ENCODE results near the gene PKN3. TPM values are rescaled to one million over a fixed set of nuclear protein-coding genes. Genes with fewer than 3 reads are reported as not detected.

The PKN3 gene
- total and polyA plus RNA-seq, 2 of the 13 experiments (the other 11 are each of a cell fraction or from before 2014, with no cell fraction given) = 10.5 to 13.2 TPM

GRCh38 chr9:128723866-128724743 lies 21.8 kb downstream of the PKN3 start, which contains the start of gene ZDHHC12 (continued):
- TF ChIP-seq ZBTB34 (CRISPR knock-in tag; IDR thresholded peaks at IDR 0.05) = no peak
- TF ChIP-seq ZNF281 (CRISPR knock-in tag; IDR thresholded peaks at IDR 0.05; ENCODE audit: borderline replicate concordance) = peak; percentile 67; the same call in 1 of the 2 replicates
- no peak for TF ChIP-seq ZBTB21 (CRISPR knock-in tag; IDR thresholded peaks at IDR 0.05)
- TF ChIP-seq ZBTB1 (CRISPR knock-in tag; IDR thresholded peaks at IDR 0.05; ENCODE audit: borderline replicate concordance) = no peak
- TF ChIP-seq MYNN (CRISPR knock-in tag; IDR thresholded peaks at IDR 0.05; ENCODE audit: low read depth) = no peak
- peak; percentile 46; the same call in 1 of the 2 replicates for TF ChIP-seq ZSCAN12 (CRISPR knock-in tag; IDR thresholded peaks at IDR 0.05)
- TF ChIP-seq REL (CRISPR knock-in tag; conservative IDR thresholded peaks at IDR 0.05) = 0 out of 2 replicates have a peak, but pooled peaks have one; percentile 33
- TF ChIP-seq POGZ (CRISPR knock-in tag; IDR thresholded peaks at IDR 0.05) = peak; percentile 40
- no peak for TF ChIP-seq ZNF780A (CRISPR knock-in tag; IDR thresholded peaks at IDR 0.05)
- no peak for TF ChIP-seq ZNF432 (CRISPR knock-in tag; IDR thresholded peaks at IDR 0.05; ENCODE audit: borderline replicate concordance)
- TF ChIP-seq ZNF274 (CRISPR knock-in tag; IDR thresholded peaks at IDR 0.05) = 0 out of 2 replicates have a peak, but pooled peaks have one; percentile 60
- TF ChIP-seq HOXA5 (CRISPR knock-in tag; IDR thresholded peaks at IDR 0.05) = peak; percentile 16; the same call in 1 of the 2 replicates
- no peak for TF ChIP-seq NFE2L2 (IDR thresholded peaks at IDR 0.05; ENCODE audit: low read length)
- peak; percentile 99 for TF ChIP-seq RCOR2 (CRISPR knock-in tag; IDR thresholded peaks at IDR 0.05)
- no peak for TF ChIP-seq NR2F1 (CRISPR knock-in tag; IDR thresholded peaks at IDR 0.05)
- 0 out of 2 replicates have a peak, but pooled peaks have one; percentile 67 for TF ChIP-seq SMAD9 (CRISPR knock-in tag; IDR thresholded peaks at IDR 0.05)
- no peak for TF ChIP-seq ESRRA (CRISPR knock-in tag; IDR thresholded peaks at IDR 0.05; ENCODE audit: low read depth)
- 0 out of 2 replicates have a peak, but pooled peaks have one; percentile 50 for TF ChIP-seq TARDBP (CRISPR knock-in tag; IDR thresholded peaks at IDR 0.05)
- 0 out of 2 replicates have a peak, but pooled peaks have one; percentile 22 for TF ChIP-seq GZF1 (CRISPR knock-in tag; IDR thresholded peaks at IDR 0.05)
- TF ChIP-seq AHR (CRISPR knock-in tag; IDR thresholded peaks at IDR 0.05) = no peak
- peak; percentile 60 for TF ChIP-seq MAX (IDR thresholded peaks at IDR 0.05)
- peak; percentile 61 for TF ChIP-seq ZNF574 (CRISPR knock-in tag; IDR thresholded peaks at IDR 0.05)
- TF ChIP-seq ZKSCAN1 (IDR thresholded peaks at IDR 0.05; ENCODE audit: low read length) = no peak
- TF ChIP-seq ZFP1 (CRISPR knock-in tag; IDR thresholded peaks at IDR 0.05) = no peak
